Vagina (tissue), 2 donors: ENCODE results near the gene MICAL2.

Experiments used
- CTCF ChIP-seq, 3 experiments: fragments of 450-650 bp in 2 of 3; fragments of 200-600 bp in 1 of 3; sonication (generic) in 1 of 3; IDR thresholded peaks; one replicate each; pipeline ENCODE4 v1.5.1; 2017 to 2019; ENCODE audit warnings: antibody characterized with exemption in 3 of 3, mild to moderate bottlenecking in 2 of 3, moderate library complexity in 2 of 3
- POLR2A ChIP-seq, 2 donors: fragments of 450-650 bp; IDR thresholded peaks; one replicate each; pipeline ENCODE4 v1.6.1; 2017; ENCODE audit warnings: antibody characterized with exemption in 2 of 2, mild to moderate bottlenecking in 2 of 2, moderate library complexity in 2 of 2
- POLR2AphosphoS5 ChIP-seq, 2 donors: sonication (generic); formaldehyde crosslinking; IDR thresholded peaks; one replicate each; pipeline ENCODE4 v1.9.0; 2017; ENCODE audit warnings: antibody characterized with exemption in 2 of 2, mild to moderate bottlenecking in 2 of 2, low read depth in 1 of 2; ENCODE audit not compliant: insufficient read depth in 1 of 2

DNA sequence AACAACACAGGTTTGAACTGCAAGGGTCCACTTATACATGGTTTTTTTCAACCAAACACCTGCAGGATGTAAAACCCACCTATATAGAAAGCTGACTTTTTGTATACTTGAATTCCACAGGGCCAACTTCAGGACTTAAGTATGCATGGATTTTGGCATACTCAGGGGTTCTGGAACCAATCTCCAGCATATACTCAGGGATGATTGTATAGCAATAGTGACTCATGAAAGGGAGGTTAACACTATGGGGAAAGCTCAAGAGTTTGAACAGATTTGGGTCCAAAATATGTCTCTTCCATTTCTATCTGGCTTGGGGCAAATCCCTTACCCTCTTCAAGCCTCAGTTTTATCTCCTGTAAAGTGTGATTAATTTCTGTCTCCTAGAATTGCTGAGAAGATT, 94.9 kb downstream of the MICAL2 start:
- TF ChIP-seq CTCF (IDR thresholded peaks at IDR 0.05) (no peak), POLR2A (IDR thresholded peaks at IDR 0.05) (no peak), POLR2AphosphoS5 (IDR thresholded peaks at IDR 0.05; ENCODE audit: insufficient read depth in 1 of 2, low read depth in 1 of 2) (no peak)
